MV-4-11 (cell line): ENCODE measurements around the gene SNAI3.

Source experiments
- DNase-seq: peaks from one replicate; lab custom pipeline; 2025; lab: John Stamatoyannopoulos, UW

SNAI3 gene

DNA sequence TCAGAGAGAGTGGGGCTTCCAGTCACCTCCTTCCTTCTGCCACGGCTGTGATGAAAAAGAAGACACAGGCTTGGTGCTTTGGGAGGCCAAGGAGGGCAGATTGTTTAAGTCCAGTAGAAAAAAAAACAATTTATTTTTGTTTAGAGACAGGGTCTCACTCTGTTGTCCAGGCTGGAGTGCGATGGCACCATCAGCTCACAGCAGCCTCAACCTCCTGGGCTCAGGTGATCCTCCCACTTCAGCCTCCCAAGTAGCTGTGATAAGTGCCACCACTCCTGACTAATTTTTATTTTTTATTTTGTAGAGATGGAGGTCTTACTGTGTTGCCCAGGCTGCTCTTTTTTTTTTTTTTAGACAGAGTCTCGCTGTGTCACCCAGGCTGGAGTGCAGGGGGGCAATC, 20.7 kb downstream of the SNAI3 start:
- DNase-seq = no peak

DNA sequence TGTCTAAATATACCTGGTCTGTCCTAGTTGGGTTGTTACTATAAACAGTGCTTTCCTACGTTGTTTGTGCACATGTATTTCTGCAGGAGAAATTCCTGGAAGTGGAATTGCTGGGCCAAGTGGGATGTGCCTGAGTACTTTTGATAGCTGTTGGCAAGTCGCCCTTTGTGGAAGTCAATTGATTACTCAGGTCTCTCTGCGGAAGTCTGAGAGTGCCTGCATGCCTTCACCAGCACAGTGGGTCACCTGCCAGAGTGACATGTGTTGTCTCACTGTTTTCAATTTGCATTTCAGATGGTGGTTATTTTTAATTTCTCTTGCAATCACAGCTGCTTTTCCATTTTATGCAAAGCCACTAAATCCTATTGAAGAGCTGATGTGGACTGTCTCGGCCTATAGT, 21.2 kb downstream of the SNAI3 start:
- no peak for DNase-seq

DNA sequence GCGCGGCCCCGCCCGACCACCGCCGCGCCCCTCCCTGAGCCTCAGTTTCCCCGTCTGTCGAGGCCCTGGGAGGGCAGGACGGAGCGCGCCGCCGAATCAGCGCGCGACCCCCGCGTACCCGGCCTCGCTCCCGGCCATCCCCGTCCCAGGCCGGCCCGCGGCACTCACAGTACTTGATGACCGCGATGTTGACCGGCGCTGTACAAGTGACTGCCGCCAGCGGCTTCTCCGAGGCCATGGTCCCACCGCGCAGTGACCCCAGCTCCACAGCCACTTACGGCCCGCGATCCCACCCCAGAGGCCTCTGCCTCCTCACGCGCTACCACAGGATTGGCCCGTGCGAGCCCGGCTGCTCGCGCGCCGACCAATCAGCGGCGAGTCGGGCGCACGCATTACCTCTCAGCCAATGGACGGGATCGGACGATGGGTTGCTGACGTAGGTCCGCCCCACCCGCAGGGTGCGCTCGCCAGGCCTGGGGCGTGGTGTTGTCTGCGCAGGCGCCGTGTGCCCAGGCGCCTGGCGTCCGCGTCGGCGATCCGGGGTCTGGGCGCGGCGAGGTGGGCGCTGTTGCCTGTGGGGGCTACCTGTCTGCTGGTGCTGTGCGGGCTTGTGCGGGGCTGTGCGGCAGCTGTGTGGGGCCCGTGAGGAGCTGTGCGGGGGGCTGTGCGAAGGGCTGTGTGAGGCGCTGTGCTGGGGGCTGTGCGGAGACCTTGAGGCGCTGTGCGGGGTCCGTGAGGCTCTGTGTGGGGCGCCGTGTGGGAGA, 23.3 kb downstream of the SNAI3 start, which contains the start of gene MVD:
Gene MVD (minus strand): TSS at position 249 of the 764 bp plus-strand sequence. CDS start 11 bp downstream, at position 238.
- DNase-seq = peak; percentile 97

DNA sequence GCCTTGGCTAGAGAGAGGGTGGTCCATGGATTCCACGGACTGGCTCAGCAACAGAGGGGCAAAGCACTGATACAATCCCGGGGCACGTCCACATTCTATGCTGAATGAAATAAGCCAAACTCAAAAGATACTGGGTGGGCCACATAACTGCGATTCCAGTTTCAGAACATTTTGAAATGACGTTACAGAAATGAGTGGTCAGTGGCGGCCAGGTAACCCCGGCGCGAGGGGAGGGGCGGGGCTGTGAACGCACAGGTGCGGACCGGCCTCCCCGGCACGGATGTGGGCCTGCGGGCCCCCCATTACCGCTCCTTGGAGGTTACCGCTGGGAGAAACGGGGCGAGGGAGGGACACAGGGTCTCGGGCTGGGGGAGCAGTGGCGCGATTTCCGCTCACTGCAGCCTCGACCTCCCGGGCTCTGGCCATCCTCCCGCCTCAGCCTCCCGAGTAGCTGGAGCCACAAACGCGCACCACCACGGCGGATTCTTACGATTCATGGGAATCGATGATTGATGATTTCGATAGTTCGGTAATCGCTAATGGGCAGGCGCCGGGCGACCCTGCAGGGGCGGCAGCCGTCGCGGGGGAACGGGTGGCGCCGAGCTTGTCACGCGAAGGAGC, 24.0 kb downstream of the SNAI3 start:
- no peak for DNase-seq

DNA sequence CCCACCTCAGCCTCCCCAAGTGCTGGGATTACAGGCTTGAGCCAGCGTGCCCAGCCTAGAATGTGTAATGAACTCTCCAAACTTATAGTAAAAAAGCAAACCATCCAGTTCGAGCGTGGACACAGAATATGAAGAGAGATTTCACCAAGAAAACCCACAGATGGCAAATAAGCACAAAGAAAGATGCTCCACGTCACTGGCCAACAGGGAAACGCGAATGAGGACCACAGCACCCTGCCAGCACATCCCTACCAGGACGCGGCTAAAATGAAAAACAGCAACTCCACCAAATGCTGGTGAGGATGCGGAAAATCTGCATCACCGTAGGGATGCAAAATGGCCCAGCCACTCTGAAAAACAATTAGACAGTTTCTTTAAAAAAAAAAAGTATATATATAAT, 24.8 kb downstream of the SNAI3 start:
- DNase-seq = no peak

DNA sequence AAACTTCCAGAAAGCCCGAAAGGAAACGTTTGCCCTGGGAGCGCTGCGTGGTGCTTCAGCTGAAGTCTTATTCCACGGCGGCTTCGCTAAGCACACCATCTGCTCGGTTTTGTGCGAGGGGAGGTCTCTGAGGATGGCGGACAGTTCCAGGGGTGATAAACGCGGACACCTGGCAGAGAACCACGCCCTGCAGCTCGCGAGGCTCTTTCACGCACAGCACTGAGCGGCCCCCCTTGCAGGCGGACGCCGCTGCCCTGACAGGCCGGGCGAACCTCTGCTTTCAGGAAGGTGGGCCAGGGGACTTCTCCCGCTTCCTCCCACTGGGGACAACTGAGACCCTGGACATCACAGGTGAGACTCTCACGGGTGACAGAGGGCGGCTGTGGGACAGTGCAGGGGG, 27.1 kb downstream of the SNAI3 start:
- no peak for DNase-seq

DNA sequence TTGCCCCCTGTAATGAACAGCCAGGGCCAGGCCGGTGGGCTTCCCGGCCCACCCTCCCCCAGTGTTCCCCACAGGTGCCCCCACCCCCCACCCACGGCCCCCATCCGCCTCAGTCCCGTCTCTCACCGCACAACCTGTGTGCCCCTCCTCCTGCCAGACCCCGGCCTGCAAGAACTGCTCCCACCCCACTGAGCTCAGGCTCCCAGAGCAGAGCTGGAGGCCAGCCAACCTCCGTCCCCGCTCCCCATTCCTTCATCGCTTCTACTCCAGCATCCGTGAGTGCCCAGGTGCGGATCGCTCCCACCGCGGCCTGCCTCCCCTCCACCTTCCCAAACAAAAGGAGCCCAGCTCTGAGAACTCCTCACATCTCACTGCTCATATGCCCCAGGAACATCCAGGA, 27.6 kb downstream of the SNAI3 start:
- DNase-seq = no peak

DNA sequence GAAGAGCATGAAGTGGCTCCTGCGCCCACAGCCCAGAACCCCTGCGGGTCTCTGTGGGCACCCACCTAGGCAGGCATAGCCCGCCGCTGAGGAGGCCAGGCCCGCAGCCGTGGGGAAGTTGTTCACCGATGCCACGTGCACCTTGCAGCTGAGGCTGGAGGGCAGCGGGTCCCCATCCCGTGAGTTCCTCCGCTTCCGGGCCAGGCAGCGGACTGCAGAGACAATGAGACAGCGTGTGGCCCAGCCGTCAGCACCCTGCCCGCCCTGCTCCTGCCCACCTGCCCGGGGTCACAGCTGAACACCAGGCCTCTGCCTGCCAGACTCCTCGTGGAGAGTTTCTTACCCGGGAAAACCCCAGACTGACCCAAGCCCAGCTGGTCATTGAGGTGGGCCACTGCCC, 28.9 kb downstream of the SNAI3 start:
- no peak for DNase-seq

DNA sequence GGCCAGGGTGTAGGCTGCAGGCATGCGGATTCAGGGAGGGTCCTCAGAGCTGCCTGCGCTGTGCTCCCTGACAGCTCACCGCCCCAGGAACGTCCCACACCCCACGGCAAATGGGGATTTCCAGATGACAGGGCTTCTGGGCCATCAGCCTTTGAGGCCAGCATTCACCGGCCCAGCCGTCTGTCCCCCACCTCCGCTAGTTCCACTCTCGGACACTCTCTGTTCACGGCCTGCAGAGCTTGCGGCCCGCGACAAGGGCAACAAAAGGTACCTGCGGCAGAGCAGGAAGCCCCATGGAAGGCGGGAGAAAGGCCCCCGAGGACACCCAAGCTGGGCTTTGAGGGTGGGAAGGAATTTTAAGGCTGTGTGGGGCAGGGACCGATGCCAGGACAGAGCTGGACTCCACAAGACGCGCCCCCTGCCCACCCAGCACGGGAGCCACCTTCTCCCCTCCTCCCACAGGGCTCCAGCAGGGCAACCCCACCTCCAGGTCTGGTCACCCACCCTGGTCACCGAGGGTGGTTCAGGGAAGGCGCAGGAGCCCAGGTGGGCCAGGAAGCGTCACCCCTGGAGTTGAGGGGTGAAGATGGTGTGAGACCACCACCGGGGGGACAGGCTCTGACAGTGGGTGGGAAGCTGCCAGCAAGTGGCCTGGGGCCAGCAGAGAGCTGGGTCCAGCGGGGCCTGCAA, 29.9 kb downstream of the SNAI3 start:
- DNase-seq = no peak

DNA sequence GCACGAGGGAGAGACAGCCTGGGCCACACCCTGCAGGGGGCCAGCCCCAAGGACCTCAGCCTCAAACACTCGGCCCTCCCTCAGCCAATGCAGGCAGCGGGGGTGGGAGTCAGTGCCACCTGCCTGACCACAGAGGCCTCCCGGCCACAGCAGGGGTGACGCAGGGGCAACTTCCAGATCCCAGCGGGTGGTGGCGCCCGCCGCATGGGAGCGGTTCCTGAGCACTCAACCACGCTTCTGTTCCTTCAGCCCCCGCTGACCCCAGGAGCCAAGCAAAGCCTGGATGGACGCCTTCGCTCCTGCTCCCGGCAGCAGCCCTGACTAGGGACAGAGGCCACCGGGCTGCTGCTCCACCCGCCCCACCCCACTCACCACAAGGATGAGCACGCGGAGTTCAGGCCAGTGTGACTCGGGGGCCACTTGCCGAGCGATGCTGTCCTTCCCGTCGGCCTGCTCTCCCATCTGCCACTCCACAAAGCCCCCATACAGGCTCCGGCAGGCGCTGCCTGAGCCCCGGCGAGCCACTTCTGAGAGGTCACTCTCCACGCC, 30.5 kb downstream of the SNAI3 start:
- DNase-seq = peak; percentile 42

DNA sequence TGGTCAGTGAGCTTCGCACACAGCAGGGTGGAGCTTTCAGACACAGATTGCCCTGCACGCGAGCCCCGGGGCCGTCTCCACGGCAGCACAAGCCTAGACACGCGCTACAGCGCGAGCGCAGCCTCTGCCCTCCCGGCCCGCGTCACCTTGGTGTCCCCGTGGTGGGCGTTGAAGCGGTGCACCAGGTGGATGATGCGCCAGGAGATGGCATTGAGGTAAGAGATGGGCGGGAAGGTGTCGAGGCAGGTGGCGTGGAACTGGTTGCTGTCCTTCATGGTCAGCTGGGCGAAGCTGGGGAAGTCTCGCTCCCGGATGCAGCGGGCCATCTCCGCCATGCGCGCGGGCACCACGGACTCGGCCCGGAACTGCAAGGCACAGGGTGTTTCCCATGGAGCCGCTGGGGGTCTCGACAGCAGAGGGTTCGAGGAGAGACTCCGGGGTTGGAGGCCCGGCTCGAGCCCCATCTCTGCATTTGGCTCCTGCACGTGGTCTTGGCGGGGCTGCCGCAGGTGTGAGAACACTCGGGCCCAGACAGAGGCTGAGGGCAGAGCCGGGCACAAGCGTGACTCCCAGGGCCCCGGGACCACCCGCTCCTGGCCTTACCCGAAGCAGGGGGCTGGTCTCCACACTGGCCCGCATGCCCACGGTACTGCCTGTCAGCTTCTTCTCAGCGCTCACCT, 31.1 kb downstream of the SNAI3 start:
- no peak for DNase-seq

DNA sequence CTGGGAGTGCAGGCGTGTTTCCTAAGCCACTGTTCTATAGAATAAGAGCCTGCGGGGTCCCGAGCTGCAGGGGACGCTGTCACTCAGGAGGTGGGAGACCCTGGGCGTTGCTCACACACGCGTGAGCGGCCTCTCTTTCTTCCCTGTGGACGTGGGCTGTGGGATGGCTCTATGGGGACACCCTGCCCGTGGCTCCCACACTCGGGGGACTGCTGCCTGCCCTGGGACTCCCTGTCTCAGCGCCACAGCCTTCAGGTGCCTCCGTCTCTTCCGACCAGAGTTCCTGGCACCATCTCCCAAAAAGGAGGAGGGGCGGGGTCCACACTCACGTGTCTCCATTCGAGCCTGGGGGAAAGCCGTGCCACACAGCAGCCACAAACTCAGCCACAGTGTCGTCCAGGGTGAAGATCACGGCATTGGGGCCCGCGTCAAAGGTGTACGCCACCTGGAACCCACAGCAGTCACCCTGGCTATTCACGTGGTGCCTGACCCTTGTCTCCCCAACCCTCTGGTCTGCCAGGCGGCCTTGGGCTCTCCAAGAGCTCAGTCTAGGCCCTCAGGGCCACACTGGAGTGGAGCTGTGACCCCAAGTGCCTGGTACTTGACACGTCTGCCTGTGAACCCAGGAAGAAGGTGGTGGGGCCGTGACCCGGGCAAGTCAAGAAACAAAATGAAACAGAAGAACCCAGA, 31.8 kb downstream of the SNAI3 start:
- DNase-seq = no peak

DNA sequence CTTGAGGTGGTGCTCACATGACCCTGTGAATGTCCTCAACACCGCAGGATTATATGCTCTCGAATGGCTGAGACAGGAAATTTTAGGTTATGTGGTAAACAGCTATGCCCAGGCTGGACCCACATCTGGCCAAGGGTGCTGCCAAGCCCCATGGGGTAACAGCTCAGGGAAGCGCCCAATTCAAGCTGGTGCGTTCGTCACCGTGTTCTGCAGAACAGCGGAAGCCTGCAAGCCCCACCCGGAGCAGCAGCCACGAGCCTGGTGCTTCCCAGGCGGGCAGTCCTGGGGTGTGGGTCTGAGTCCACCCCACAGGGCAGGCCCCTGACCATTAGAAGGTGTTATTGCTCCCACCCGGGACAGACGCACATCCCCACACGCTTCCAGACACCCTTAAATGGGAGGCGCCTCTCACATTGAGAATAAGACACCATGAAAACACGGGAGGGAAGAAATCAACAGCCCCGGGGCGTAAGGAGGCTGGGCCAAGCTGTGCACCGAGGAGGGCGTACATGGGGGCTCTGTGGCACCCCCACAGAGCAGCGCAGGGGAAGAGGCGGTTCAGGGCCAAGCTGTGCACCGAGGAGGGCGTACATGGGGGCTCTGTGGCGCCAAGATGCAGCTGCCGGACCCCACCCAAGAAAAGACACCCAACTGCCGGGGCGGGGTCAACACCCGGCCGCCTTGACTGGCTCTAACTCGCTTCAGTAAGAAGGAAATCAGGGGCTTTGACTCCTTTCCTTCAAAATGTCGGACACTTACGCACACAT, 32.5 kb downstream of the SNAI3 start:
- no peak for DNase-seq

DNA sequence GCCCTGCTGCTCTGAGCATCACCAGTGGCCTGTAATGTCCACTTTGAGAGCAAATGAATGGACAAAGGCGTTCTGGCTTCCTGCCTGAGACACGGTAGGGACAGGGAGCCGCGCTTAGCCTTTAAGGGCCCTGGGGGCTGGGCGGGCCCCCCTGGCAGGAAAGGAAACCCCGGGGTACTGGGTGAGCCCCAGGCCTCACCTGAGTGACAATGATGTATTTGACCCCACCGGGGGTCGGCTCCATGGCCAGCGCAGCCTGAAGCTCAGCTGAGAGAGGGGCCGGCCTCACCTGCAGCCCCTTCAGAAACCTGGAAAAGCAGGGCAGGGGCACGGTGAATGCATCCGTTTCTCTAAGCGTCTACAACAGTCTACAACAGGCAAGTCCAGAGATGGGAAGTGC, 33.2 kb downstream of the SNAI3 start:
- DNase-seq = no peak

DNA sequence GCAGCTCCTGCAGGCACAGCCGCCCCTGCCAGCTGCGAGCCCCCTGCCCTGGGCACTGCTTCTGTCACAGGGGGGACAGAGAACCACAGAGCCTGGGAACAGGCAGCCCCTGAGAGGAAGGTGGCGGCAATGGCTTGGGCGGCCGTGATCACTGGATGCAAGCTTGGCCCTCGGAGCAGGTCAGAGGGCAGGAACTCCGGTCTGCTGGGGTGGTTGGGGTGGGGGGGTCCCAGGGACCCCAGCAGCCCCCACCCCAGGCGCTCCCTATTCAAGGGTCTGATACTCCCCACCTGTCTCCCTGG, 33.6 kb downstream of the SNAI3 start:
- no peak for DNase-seq

DNA sequence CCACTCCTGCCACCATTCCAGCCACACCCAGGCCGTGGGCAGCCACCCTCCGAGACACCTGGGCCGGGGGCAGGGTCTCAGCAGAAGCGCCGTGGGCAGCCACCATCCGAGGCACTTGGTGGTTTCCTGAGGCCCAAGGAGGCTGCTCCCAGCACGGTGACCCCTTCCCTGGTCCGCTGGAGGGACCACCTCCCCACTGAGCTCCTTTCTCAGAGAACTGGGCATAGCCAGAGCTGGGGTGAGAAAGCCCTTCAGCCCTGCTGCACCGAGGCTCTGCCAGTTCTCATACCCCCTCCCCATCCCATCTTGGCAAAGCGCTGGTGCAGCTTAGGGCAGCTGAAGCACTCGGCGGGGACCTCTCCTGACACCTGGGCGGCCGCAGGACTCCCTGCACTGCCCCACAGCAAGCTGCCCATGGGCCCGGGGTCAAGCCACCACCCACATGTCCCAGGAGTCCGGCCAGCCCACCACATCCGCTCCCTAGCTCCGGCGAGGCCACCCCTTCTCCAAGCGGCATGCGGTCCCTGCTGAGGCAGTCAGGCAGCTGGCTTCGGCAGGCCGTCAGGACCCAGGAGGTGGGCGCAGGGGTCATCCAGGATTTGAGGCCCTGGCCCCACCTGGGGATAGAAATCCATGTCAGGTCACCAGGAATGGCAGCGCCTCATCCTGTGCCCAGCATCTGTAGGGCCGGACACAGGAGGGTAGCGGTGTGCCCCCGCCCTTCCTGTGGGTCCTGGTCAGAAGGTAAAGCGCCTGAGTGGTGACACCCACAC, 34.1 kb downstream of the SNAI3 start:
- DNase-seq = no peak

DNA sequence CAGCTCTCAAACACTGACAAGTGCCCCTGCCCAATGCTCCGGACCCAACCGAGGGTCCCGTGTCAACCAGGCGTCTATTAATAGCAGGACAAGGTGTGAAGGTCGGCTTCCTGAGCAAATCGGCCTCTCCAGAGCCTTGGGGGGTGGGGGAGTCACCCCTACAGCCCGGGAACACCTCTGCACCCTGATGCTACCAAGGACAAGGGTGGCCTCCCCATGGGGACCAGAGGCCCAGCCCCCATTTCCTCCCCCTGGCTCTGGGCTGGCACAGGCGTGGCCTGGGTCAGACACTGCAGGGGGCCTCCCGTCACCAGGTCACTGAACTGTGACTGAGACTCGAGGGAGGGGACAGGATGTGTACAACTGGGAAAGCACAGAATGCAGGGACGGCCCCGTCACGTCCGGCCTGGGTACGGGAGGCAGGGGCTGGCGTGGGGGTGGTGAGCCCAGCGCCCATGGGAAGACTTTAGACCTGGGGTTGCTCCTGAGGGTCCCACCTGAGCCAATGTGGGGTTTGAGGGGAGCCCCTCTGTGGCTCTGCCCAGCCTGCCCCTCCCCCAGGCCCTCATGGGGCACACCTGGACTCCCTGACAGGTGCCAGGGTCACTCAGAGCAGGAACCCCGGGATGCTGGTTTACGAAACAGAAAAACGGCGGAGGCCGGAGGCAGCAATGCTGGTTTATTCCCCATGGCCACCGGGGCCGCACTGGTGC, 34.9 kb downstream of the SNAI3 start:
- DNase-seq = no peak

DNA sequence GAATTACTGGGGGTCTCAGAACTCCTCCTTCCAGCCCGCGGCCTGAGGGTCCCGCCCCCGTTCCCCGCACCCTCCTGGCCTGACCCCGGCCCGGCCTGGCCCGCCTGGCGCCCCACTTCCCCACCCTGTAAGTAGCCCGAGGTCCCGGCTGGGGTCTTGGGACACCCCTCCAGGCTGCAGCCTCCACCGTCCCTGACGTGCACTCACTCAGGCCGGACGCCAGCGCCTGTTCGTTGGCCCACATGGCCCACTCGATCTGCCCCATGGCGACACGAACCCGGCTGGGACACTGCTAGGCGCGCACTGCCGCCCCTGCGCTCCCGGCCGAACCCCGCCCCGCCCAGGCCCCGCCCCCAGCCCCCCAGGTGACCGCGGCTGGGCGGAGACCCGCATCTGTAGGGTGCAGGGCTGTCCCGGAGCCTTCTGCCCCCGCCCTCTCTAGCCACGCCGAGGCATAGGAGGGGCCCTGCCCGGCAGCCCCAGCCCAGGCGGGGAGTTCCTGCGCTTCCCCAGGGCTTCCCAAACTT, 35.5 kb downstream of the SNAI3 start, which contains the start of gene CYBA:
Gene CYBA (minus strand): TSS at position 305 of the 527 bp plus-strand sequence. CDS start 40 bp downstream, at position 265.
- peak; percentile 74 for DNase-seq
